Subcutaneous adipose tissue (tissue), 4 donors: Measurements from ENCODE around the gene HOXC13. TPM values are rescaled to one million over a fixed set of nuclear protein-coding genes. Genes with fewer than 3 reads are reported as not detected.

Source experiments
- total RNA-seq, 4 donors: library from RNA; depleted of rRNA; stranded (reverse); fragments of >200 nt; gene quantifications; one replicate each; pipeline ENCODE4 v1.1.0, GENCODE V29; 2016
- TF ChIP-seq, protein P1 (sequence below): fragments of 450-650 bp; IDR thresholded peaks from one replicate; pipeline ENCODE4 v1.5.1; 2016; ENCODE audit warnings: low read depth, mild to moderate bottlenecking, control low read depth, antibody characterized with exemption, moderate library complexity

Gene HOXC13
- total RNA-seq, 4 donors from 2014 or later: 0.34 to 1.1 TPM; not detected in 2

DNA sequence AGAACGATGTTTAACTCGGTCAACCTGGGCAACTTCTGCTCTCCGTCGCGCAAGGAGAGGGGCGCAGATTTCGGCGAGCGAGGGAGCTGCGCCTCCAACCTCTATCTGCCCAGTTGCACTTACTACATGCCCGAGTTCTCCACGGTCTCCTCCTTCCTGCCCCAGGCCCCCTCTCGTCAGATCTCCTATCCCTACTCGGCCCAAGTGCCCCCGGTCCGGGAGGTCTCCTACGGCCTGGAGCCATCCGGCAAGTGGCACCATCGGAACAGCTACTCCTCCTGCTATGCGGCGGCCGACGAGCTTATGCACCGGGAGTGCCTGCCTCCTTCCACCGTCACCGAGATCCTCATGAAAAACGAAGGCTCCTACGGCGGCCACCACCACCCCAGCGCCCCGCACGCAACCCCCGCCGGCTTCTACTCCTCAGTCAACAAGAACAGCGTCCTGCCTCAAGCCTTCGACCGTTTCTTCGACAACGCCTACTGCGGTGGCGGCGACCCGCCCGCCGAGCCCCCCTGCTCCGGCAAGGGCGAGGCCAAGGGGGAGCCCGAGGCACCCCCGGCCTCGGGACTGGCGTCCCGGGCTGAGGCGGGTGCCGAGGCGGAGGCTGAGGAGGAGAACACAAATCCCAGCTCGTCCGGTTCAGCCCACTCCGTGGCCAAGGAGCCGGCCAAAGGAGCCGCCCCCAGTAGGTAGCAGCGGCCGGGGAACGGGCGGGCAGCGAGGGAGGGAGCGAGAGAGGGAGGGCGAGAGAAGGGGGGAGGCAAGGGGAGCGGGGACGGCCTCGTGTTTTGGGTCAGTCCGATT, 34.8 kb downstream of the HOXC13 start:
- TF ChIP-seq, protein P1, sequence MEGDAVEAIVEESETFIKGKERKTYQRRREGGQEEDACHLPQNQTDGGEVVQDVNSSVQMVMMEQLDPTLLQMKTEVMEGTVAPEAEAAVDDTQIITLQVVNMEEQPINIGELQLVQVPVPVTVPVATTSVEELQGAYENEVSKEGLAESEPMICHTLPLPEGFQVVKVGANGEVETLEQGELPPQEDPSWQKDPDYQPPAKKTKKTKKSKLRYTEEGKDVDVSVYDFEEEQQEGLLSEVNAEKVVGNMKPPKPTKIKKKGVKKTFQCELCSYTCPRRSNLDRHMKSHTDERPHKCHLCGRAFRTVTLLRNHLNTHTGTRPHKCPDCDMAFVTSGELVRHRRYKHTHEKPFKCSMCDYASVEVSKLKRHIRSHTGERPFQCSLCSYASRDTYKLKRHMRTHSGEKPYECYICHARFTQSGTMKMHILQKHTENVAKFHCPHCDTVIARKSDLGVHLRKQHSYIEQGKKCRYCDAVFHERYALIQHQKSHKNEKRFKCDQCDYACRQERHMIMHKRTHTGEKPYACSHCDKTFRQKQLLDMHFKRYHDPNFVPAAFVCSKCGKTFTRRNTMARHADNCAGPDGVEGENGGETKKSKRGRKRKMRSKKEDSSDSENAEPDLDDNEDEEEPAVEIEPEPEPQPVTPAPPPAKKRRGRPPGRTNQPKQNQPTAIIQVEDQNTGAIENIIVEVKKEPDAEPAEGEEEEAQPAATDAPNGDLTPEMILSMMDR: no peak

DNA sequence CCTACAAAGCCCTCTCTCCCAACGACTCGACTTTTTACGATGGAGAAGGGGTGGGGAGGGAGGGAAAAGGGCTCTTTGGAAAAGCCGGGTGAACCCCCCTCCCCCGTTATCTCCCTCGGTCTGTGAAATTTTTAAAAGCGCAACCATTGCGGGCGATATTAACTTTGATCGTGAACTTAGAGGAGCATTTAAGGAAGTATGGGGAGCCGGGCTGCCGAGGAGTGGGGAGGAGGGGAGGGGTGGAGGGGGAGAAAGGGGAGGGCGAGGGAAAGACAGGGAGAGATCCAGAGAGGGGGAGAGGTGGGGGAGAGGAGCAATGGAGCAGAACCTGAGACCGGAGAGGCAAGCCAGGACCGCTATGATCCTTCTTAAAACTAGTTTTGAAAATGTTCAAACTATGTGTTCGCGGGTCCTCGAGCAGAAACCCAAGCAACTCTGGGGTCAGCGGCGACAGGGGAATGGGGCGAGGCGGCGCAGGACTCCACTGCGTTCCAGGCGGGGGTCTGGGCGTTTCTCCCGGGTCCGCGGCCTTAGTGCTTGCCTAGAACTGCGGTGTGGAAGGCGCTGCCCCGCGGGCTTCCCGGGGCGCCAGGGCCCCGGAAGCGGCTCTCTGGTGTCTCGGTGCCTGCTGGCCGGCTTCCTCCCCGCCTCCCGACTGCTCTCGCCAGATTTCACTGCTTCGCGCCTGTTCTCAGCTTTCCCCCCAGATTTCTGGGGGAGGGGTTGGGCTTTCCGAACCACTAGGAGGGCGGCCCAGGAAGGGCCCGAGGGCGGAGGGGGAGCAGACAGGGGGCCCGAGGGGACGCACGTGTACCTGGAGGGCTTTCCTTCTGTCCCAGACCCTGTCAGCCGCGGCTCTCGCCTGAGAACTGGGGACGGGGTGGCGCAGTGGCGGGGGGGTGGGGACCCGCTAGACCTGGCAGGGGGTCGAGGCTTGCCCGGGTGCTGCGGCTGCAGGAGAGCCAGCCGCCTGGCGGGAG, 35.7 kb downstream of the HOXC13 start, which contains the start of gene HOTAIR:
HOTAIR (minus strand) TSS at position 871 of the 980 bp plus-strand sequence.
- TF ChIP-seq, protein P1: no peak

DNA sequence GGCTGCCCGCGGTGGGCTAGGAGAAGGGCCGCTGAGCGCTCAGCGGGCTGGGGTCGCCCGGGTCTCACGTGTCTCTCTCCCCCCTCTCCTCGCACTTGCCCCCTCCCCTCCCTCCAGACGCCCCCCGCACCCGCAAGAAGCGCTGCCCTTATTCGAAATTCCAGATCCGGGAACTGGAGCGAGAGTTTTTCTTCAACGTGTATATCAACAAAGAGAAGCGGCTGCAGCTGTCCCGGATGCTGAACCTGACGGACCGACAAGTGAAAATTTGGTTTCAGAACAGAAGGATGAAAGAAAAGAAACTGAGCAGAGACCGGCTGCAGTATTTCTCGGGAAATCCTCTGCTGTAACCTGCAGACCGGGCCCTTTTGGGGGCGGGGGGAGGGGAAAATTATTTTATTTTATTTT, 36.4 kb downstream of the HOXC13 start:
- TF ChIP-seq, protein P1: no peak

DNA sequence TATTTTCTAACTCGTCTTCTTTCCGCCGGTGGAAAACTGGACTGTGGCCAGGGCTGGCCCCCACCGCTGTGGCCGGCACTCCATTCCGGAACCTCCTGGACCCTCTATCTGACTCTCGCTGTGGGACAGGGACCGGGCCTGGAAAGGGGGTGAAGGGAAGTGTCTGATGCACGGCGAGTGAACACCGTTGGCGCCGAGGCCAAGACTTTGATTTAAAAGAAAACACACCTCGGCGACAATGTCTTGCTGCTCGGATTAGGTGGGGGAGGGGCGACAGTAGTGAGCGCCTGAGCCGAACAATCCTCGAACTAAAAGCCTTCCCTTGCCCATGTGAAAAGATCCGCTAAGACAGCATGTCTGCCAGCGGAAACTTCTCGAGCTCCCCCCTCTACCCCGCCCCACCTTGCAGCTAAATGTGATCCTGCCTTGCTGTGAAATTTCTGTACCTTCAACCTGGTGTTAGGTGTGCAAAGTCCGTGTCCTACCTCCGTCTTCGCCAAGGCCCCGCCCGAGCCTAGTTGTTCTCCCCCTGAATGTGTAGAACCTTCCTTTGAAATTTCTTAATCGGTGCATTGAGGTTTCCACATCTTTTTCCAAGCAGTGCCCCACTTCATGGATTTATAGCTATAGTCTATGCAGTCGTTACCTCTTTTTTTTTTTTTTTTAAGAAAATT, 37.0 kb downstream of the HOXC13 start:
- TF ChIP-seq, protein P1: no peak

DNA sequence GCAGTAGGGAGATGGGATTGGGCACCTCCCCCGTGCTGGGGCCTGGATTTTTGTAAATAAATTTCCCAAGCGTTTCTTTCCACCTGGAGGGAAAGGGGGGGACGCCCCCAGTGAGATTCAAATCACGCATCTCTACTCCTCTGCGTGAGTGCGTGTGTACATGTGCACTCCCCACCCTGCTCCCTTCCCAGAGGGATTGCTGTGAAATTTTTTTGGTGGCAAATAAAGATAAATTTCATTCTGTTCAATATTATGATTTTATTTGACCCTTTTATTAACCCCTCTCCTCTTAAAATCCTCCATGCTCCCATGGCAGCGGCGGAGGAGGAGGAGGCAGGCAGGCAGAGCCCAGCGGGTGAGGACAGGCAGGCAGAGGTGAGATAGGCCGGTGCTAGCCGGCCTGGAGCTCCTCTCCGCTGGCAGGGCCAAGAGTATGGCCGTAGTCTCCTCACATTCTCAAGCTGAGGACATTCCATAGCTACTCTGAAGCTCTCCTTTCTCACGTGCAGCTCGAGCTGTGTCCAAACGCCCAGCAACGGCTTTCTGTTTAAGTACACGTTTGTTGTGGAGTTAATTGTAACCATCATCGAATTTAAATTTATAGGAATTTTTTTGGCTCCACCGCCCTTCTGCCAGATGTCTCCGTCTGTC, 37.7 kb downstream of the HOXC13 start:
- TF ChIP-seq, protein P1: no peak

DNA sequence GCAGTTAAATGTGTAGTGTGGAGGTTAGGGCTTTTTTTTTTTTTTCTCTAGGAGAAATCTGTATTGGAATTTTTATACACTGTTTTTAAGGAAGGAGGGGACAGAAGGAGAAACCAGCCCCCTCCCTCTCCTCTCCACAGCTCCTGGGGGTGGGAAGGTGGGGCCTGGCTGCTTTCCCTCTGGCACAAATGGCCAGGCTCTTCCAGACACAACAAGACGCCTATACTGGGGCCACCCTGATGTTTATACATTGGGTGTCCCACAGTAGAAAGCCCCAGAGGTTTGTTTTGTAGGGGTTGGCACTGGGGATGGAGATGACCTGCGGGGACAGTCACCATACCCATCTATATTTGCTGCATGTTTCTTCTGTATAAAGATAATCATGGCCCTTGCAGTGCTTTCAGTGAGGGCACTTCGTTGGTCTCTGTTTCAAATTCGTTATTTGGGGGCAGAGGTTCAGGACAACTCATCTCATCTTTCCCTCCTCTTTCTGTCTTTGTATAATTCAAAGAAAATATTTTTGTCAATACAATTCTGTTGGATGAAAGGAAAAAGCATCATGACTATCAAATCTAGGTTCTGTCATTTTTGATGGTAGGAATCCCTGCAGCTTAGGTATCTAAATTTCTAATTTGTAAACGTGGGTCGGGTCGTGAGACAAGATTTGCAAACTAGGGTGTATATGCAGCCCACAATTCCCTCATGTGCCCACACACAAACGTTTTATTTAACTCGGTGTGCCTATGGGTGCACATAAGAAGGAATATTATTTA, 38.4 kb downstream of the HOXC13 start:
- TF ChIP-seq, protein P1: no peak
